A549 (cell line): Measurements from ENCODE around the gene SPAG7. TPM values are rescaled to one million over a fixed set of nuclear protein-coding genes. Genes with fewer than 3 reads are reported as not detected.

Experiments used
- ATAC-seq, 2 experiments: fragments of 200-7000 bp in 1 of 2; fragments of >200 bp in 1 of 2; cut with Nextera tagmentation in 1 of 2; cut with Tn5 transposase in 1 of 2; 3 replicates each; pipeline versions ENCODE4 v1.8.0 to v1.9.1; 2018 to 2020; ENCODE audit warnings: mild to moderate bottlenecking in 1 of 2, moderate library complexity in 1 of 2
- CTCF ChIA-PET: fragments of 300-600 bp; sonication (Branson Sonifier 250); formaldehyde crosslinking; extraction: SDS; loops from one replicate; lab custom pipeline; 2021; ENCODE audit warnings: antibody characterized with exemption, inconsistent platforms; lab: Yijun Ruan, JAX
- POLR2A ChIA-PET: fragments of 350-600 bp; formaldehyde crosslinking; extraction: SDS; loops from one replicate; lab custom pipeline; 2021; ENCODE audit warnings: antibody characterized with exemption, inconsistent platforms; lab: Yijun Ruan, JAX
- DNase-seq, 2 experiments: peaks; one replicate each; pipeline versions ENCODE4 v3.0.0 to v3.0.0-alpha.2; 2011 to 2016; ENCODE audit warnings: low read depth in 1 of 2, low spot score in 1 of 2
- FAIRE-seq: peaks from 2 replicates; lab custom pipeline; 2011; peaks lifted over from hg19 to GRCh38; lab: Jason Lieb, UNC
- H3K27ac ChIP-seq, 2 experiments: fragments of >200 bp; sonication (Bioruptor Twin); formaldehyde crosslinking; 3 replicates each; pipeline ENCODE4 v1.5.1; 2016 to 2017
- H3K4me1 ChIP-seq: fragments of >200 bp; sonication (Bioruptor Twin); formaldehyde crosslinking; 3 replicates; pipeline ENCODE4 v1.6.1; 2016
- H3K4me2 ChIP-seq: fragments of >200 bp; sonication (Bioruptor Twin); formaldehyde crosslinking; 3 replicates; pipeline ENCODE4 v1.6.1; 2016
- H3K4me3 ChIP-seq: fragments of >200 bp; sonication (Bioruptor Twin); formaldehyde crosslinking; 3 replicates; pipeline ENCODE4 v1.5.1; 2016
- H3K9me3 ChIP-seq: fragments of >200 bp; sonication (Bioruptor Twin); formaldehyde crosslinking; 3 replicates; pipeline ENCODE4 v1.6.1; 2016
- CBX8 ChIP-seq: fragments of 200-600 bp; sonication (generic); IDR thresholded peaks from 2 replicates; pipeline ENCODE4 v1.6.1; 2016
- CEBPB ChIP-seq, 2 experiments: fragments of >200 bp in 1 of 2; sonication (Bioruptor Twin) in 1 of 2; formaldehyde crosslinking in 1 of 2; IDR thresholded peaks; 2 replicates each; pipeline ENCODE4 v1.6.1; 2012 to 2016
- CHD2 ChIP-seq: fragments of 150-350 bp; IDR thresholded peaks from 2 replicates; pipeline ENCODE4 v1.6.1; 2014; ENCODE audit warnings: low read length; ENCODE audit not compliant: partially characterized antibody
- CHD4 ChIP-seq: fragments of 200-600 bp; sonication (generic); IDR thresholded peaks from 2 replicates; pipeline ENCODE4 v1.6.1; 2016; ENCODE audit warnings: antibody characterized with exemption, mild to moderate bottlenecking, borderline replicate concordance
- EHF ChIP-seq: fragments of 250-450 bp; sonication (Bioruptor Pico); IDR thresholded peaks from 2 replicates; pipeline ENCODE4 v1.5.0; 2020; ENCODE audit warnings: mild to moderate bottlenecking
- EHMT2 ChIP-seq: fragments of 200-600 bp; sonication (generic); IDR thresholded peaks from 2 replicates; pipeline ENCODE4 v1.6.1; 2016; ENCODE audit warnings: antibody characterized with exemption, low read depth, mild to moderate bottlenecking, moderate library complexity
- ELK1 ChIP-seq: fragments of 150-350 bp; IDR thresholded peaks from 2 replicates; pipeline ENCODE4 v1.6.1; 2014; ENCODE audit warnings: low read depth, mild to moderate bottlenecking, low read length
- EP300 ChIP-seq, 2 experiments: fragments of >200 bp; sonication (Bioruptor Twin); formaldehyde crosslinking; IDR thresholded peaks; 2 replicates in 1 of 2; 3 replicates in 1 of 2; pipeline ENCODE4 v1.6.1; 2016 to 2017
- ESRRA ChIP-seq: fragments of 150-350 bp; IDR thresholded peaks from 2 replicates; pipeline ENCODE4 v1.6.1; 2014; ENCODE audit warnings: mild to moderate bottlenecking, low read length, borderline replicate concordance
- FOSB ChIP-seq: fragments of 250-450 bp; sonication (Bioruptor Pico); IDR thresholded peaks from 2 replicates; pipeline ENCODE4 v1.5.0; 2020; ENCODE audit warnings: mild to moderate bottlenecking, moderate library complexity
- FOXS1 ChIP-seq: fragments of 250-450 bp; sonication (Bioruptor Pico); IDR thresholded peaks from 2 replicates; pipeline ENCODE4 v1.5.0; 2020; ENCODE audit warnings: mild to moderate bottlenecking, moderate library complexity
- GATA3 ChIP-seq: IDR thresholded peaks from 2 replicates; pipeline ENCODE4 v1.6.1; 2012; ENCODE audit warnings: borderline replicate concordance
- HDAC2 ChIP-seq: fragments of 200-600 bp; sonication (generic); IDR thresholded peaks from 2 replicates; pipeline ENCODE4 v1.6.1; 2016
- HEYL ChIP-seq: fragments of 250-450 bp; sonication (Bioruptor Pico); IDR thresholded peaks from 2 replicates; pipeline ENCODE4 v1.8.0; 2021; ENCODE audit warnings: mild to moderate bottlenecking, moderate library complexity
- HOXA7 ChIP-seq: fragments of 250-450 bp; sonication (Bioruptor Pico); IDR thresholded peaks from 2 replicates; pipeline ENCODE4 v1.5.0; 2020; ENCODE audit warnings: mild to moderate bottlenecking, moderate library complexity
- HOXB13 ChIP-seq: fragments of 250-450 bp; sonication (Bioruptor Pico); IDR thresholded peaks from 2 replicates; pipeline ENCODE4 v1.5.0; 2020; ENCODE audit warnings: low read depth, mild to moderate bottlenecking, moderate library complexity
- HOXB5 ChIP-seq: fragments of 250-450 bp; sonication (Bioruptor Pico); IDR thresholded peaks from 2 replicates; pipeline ENCODE4 v1.5.0; 2020; ENCODE audit warnings: mild to moderate bottlenecking, moderate library complexity
- JUNB ChIP-seq: fragments of >200 bp; sonication (Bioruptor Twin); formaldehyde crosslinking; IDR thresholded peaks from 2 replicates; pipeline ENCODE4 v1.6.1; 2016
- KDM1A ChIP-seq: fragments of 200-600 bp; sonication (generic); IDR thresholded peaks from 2 replicates; pipeline ENCODE4 v1.6.1; 2016; ENCODE audit warnings: low read depth, mild to moderate bottlenecking
- KDM5A ChIP-seq: fragments of 200-600 bp; sonication (generic); IDR thresholded peaks from 2 replicates; pipeline ENCODE4 v1.6.1; 2016; ENCODE audit warnings: antibody characterized with exemption, mild to moderate bottlenecking
- POLR2AphosphoS2 ChIP-seq: conservative IDR thresholded peaks from 2 replicates; pipeline ENCODE4 v1.6.1; 2012; ENCODE audit warnings: low read length, improper control_type of control experiment, inconsistent platforms
- RAD21 ChIP-seq, 2 experiments: fragments of >200 bp in 1 of 2; sonication (Bioruptor Twin) in 1 of 2; formaldehyde crosslinking in 1 of 2; IDR thresholded peaks in 1 of 2; conservative IDR thresholded peaks in 1 of 2; 2 replicates in 1 of 2; 3 replicates in 1 of 2; pipeline ENCODE4 v1.6.1; 2012 to 2018; ENCODE audit warnings: inconsistent platforms in 1 of 2
- RARB ChIP-seq: fragments of 250-450 bp; sonication (Bioruptor Pico); IDR thresholded peaks from 2 replicates; pipeline ENCODE4 v1.8.0; 2021; ENCODE audit warnings: mild to moderate bottlenecking, moderate library complexity
- RCOR1 ChIP-seq: fragments of 150-350 bp; IDR thresholded peaks from 2 replicates; pipeline ENCODE4 v1.6.1; 2014; ENCODE audit warnings: antibody characterized with exemption, low read length, low read depth
- RNF2 ChIP-seq: fragments of 200-600 bp; sonication (generic); IDR thresholded peaks from 2 replicates; pipeline ENCODE4 v1.6.1; 2016; ENCODE audit warnings: low read depth, mild to moderate bottlenecking, antibody characterized with exemption, moderate library complexity, borderline replicate concordance
- SMC3 ChIP-seq: fragments of >200 bp; sonication (Bioruptor Twin); formaldehyde crosslinking; IDR thresholded peaks from 3 replicates; pipeline ENCODE4 v1.6.1; 2018; ENCODE audit warnings: inconsistent platforms
- SREBF2 ChIP-seq: fragments of 450-650 bp; IDR thresholded peaks from 2 replicates; pipeline ENCODE4 v1.6.1; 2014; ENCODE audit warnings: mild to moderate bottlenecking, moderate library complexity
- TP53 ChIP-seq: fragments of 250-450 bp; sonication (Bioruptor Pico); IDR thresholded peaks from 2 replicates; pipeline ENCODE4 v1.5.0; 2021; ENCODE audit warnings: mild to moderate bottlenecking, moderate library complexity
- USF2 ChIP-seq: fragments of 450-650 bp; IDR thresholded peaks from 2 replicates; pipeline ENCODE4 v1.6.1; 2014; ENCODE audit warnings: antibody characterized with exemption
- ZC3H11A ChIP-seq: fragments of 450-650 bp; IDR thresholded peaks from 2 replicates; pipeline ENCODE4 v1.6.1; 2014; ENCODE audit warnings: antibody characterized with exemption, mild to moderate bottlenecking
- ZFP36 ChIP-seq: fragments of 450-650 bp; IDR thresholded peaks from 2 replicates; pipeline ENCODE4 v1.6.1; 2014; ENCODE audit warnings: borderline replicate concordance; ENCODE audit not compliant: partially characterized antibody
- ZNF302 ChIP-seq: fragments of 250-450 bp; sonication (Bioruptor Pico); IDR thresholded peaks from 2 replicates; pipeline ENCODE4 v1.9.0; 2021; ENCODE audit warnings: inconsistent platforms, mild to moderate bottlenecking, moderate library complexity
- WGBS: methylation state at CpG from one replicate; pipeline ENCODE4 v1.1.6; 2017; ENCODE audit errors: missing lambda C conversion rate; 5-methylcytosine and 5-hydroxymethylcytosine counted together
- polyA plus RNA-seq, 4 experiments: library from polyadenylated mRNA; depleted of rRNA in 3 of 4; stranded (reverse); fragments of >200 nt; fragmentation: RNase III in 1 of 4; extraction: RNeasy Plus Mini Kit Qiagen cat#74134 plus additional on column Dnase treatment in 1 of 4; gene quantifications; 2 replicates in 3 of 4; 3 replicates in 1 of 4; pipeline ENCODE4 v1.2.3, GENCODE V29; 2011 to 2017
- TF ChIP-seq, protein P1 (sequence below): fragments of 250-450 bp; sonication (Bioruptor Pico); IDR thresholded peaks from 2 replicates; pipeline ENCODE4 v1.5.0; 2021; ENCODE audit warnings: mild to moderate bottlenecking, moderate library complexity, borderline replicate concordance
- TF ChIP-seq, protein P2 (sequence below): fragments of >200 bp; sonication (Bioruptor Twin); formaldehyde crosslinking; IDR thresholded peaks from 3 replicates; pipeline ENCODE4 v1.5.1; 2016

Gene SPAG7
- polyA plus RNA-seq, 2 of the 4 experiments (the other 2 are of a cell fraction): 94.9 to 102 TPM

DNA sequence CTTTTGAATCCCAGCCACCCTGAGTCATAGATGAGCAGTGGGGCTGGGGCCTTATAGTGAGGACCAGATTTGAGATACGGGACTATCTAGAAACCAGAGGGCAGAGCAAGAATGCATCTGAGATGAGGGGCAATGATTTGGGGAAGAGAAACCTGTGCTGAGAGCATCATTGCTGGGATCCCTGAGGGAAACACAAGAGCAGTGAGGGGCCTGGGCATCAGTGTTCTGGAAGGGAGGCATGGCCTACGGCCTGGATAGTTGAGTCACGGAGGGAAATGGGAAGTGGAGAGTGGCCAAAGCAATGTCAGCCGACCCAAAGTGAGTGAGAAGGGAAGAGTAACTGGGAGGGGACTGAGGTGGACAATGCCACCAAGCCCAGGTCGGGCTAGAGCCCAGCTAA, 14.7 kb upstream of the SPAG7 start:
- Histone ChIP-seq H3K4me2 (no peak overlapping the region), H3K9me3 (no peaks in the 10 kb centered on the region), H3K4me3 (no peak overlapping the region), H3K4me1 (peaks cover 10% of the 10 kb centered on the region), H3K27ac (no peak overlapping the region)
- 84% methylated on average over 5 of the region's 5 CpGs for WGBS
- FAIRE-seq: no peak
- no peak for DNase-seq
- ATAC-seq: no peak
- POLR2A ChIA-PET: no interaction called here
- TF ChIP-seq SREBF2 (no peak), SMC3 (no peak), HOXA7 (CRISPR knock-in tag) (no peak), KDM1A (no peak), ESRRA (no peak), ZC3H11A (no peak), CHD2 (no peak), GATA3 (no peak), HDAC2 (no peak), EHF (no peak), FOSB (CRISPR knock-in tag) (no peak), HEYL (CRISPR knock-in tag) (no peak), RNF2 (no peak), EHMT2 (no peak), TP53 (no peak), HOXB5 (CRISPR knock-in tag) (no peak), USF2 (no peak)
- TF ChIP-seq, all 56 proteins: peak for 0
- CTCF ChIA-PET: interaction anchor here (1.1 to 1.6 kb wide), 3 partner anchors 8 to 73 kb away, joined by 3 to 7 read pairs (median 3); no protein-coding TSS in a partner anchor

DNA sequence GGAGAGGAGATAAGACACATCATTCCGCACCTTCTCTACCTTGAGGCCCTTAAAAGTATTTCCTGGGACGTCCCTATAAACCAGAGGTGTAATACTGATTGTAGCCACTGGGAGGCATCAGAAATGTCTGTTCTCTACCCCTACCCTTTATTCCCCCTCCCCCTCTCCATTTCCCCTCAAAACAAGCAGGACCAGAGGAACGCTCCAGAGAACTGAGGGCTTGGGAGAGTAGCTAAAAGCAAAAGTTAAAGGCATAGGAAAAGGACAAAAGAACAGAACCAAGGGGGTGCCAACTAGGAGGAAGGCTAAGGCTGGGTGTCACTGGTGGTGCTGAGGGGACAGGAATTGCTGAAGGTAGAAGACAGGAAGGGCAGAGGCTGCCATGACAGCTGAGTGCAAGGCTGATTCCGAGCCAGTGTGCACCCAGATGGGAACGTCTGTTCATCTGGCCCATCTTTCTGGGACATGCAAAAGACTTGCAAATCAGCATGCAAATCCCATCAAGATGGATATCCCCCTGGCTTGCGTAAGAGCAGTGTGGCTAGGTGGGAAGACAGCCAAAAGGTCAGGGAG, 13.1 kb upstream of the SPAG7 start:
- peak; percentile 39 for FAIRE-seq
- peak; percentile 65 to 73 for DNase-seq
- 46% methylated on average over 6 of the region's 6 CpGs for WGBS
- TF ChIP-seq, protein P1, sequence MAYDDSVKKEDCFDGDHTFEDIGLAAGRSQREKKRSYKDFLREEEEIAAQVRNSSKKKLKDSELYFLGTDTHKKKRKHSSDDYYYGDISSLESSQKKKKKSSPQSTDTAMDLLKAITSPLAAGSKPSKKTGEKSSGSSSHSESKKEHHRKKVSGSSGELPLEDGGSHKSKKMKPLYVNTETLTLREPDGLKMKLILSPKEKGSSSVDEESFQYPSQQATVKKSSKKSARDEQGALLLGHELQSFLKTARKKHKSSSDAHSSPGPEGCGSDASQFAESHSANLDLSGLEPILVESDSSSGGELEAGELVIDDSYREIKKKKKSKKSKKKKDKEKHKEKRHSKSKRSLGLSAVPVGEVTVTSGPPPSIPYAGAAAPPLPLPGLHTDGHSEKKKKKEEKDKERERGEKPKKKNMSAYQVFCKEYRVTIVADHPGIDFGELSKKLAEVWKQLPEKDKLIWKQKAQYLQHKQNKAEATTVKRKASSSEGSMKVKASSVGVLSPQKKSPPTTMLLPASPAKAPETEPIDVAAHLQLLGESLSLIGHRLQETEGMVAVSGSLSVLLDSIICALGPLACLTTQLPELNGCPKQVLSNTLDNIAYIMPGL (CRISPR knock-in tag): no peak
- no peak for TF ChIP-seq RARB (CRISPR knock-in tag)
- TF ChIP-seq SREBF2: no peak
- TF ChIP-seq EP300 (IDR thresholded peaks at IDR 0.05): no peak
- no peak for TF ChIP-seq CHD4
- TF ChIP-seq POLR2AphosphoS2: no peak
- no peak for TF ChIP-seq ZNF302 (CRISPR knock-in tag)
- TF ChIP-seq KDM5A: no peak
- TF ChIP-seq, protein P2, sequence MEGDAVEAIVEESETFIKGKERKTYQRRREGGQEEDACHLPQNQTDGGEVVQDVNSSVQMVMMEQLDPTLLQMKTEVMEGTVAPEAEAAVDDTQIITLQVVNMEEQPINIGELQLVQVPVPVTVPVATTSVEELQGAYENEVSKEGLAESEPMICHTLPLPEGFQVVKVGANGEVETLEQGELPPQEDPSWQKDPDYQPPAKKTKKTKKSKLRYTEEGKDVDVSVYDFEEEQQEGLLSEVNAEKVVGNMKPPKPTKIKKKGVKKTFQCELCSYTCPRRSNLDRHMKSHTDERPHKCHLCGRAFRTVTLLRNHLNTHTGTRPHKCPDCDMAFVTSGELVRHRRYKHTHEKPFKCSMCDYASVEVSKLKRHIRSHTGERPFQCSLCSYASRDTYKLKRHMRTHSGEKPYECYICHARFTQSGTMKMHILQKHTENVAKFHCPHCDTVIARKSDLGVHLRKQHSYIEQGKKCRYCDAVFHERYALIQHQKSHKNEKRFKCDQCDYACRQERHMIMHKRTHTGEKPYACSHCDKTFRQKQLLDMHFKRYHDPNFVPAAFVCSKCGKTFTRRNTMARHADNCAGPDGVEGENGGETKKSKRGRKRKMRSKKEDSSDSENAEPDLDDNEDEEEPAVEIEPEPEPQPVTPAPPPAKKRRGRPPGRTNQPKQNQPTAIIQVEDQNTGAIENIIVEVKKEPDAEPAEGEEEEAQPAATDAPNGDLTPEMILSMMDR: peak; percentile 73
- no peak for TF ChIP-seq FOSB (CRISPR knock-in tag)
- no peak for TF ChIP-seq JUNB
- TF ChIP-seq ELK1: no peak
- TF ChIP-seq CBX8: no peak
- no peak for TF ChIP-seq HOXA7 (CRISPR knock-in tag)
- no peak for TF ChIP-seq RCOR1
- peak; percentile 55 to 63 for TF ChIP-seq RAD21 (conservative IDR thresholded peaks at IDR 0.05 in 1 of 2, IDR thresholded peaks at IDR 0.05 in 1 of 2)
- TF ChIP-seq HOXB13 (CRISPR knock-in tag): no peak
- no peak for TF ChIP-seq HOXB5 (CRISPR knock-in tag)
- no peak for TF ChIP-seq FOXS1 (CRISPR knock-in tag)
- TF ChIP-seq SMC3: peak; percentile 84
- TF ChIP-seq CEBPB (IDR thresholded peaks at IDR 0.05): peak; percentile 5 to 61; a peak in 2 of 4 replicates
- TF ChIP-seq EHF: no peak
- TF ChIP-seq ZFP36: no peak
- Histone ChIP-seq H3K4me1 (peaks cover 2% of the 10 kb centered on the region; the same call in 2 of the 3 replicates), H3K9me3 (no peaks in the 10 kb centered on the region), H3K4me2 (no peak overlapping the region), H3K4me3 (no peak overlapping the region), H3K27ac (no peak overlapping the region)
- ATAC-seq: peak; percentile 78 to 84
- ChIA-PET CTCF (interaction anchor here (0.6 to 4.7 kb wide), 32 partner anchors 11 to 183 kb away, joined by 3 to 79 read pairs (median 5); partner anchors contain the start of genes ENO3, INCA1, KIF1C and RNF167), POLR2A (interaction anchor here (2.4 kb wide), 1 partner anchor 13 kb away, joined by 11 read pairs; the partner anchor contains the start of gene SPAG7)
